SKM-1 treated with dmso at 0.1 percent for 144 hours (cell line): ENCODE data around the gene MLX.
"Not testable (repeated sequence)": the region's sequence is repeated elsewhere in the genome, so short reads cannot be mapped to it uniquely, and the experiment has no call there.

Experiments
- DNase-seq: peaks from one replicate; lab custom pipeline; 2025; ENCODE audit not compliant: unreplicated experiment; lab: John Stamatoyannopoulos, UW

Gene MLX

GRCh38 chr17:42617956-42618431 lies 51.1 kb downstream of the MLX start:
- DNase-seq: no peak

DNA sequence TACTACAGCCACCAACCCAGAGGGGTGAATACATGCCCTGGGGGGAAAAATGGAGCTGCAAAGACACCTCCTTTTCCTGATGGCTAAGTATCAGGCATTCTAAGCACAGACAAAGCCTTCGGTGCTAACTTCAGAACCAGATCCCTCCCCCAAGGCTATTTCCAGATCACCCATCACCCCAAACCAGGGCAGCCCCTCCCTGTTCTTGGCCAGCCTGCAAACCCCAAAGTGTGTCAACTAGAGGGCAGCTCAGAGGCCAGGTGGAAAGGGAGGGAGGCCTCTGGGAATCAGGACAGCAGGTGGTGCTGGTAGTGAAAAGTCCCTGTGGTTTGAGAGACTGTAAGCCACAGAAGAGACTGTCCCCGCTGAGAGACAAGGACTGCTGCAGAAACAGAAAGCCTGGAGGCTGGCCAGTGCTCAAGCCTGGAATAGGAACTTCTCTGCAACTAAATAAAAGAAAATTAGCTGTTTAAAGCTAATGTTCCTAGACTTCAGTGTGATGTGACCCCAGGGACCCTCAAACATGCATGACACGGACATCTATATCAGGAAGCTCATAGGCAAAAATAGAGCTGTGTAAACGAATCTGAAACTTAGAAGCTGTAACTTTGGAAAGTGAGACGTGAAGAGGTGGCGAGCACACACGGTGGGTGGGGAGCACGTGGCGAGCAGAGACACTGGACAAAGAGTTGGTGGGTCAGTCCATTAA lies 51.7 kb downstream of the MLX start:
- no peak for DNase-seq

GRCh38 chr17:42621987-42622386 lies 55.1 kb downstream of the MLX start:
- DNase-seq: not testable (repeated sequence)
